HL-60 (cell line): Measurements from ENCODE around the gene SLC12A2.

Source experiments
- CTCF ChIP-seq: IDR thresholded peaks from one replicate; pipeline ENCODE4 v1.5.1; 2011; ENCODE audit warnings: low read length, control low read depth, inconsistent platforms; ENCODE audit not compliant: insufficient read depth
- REST ChIP-seq: IDR thresholded peaks from 2 replicates; pipeline ENCODE4 v1.6.1; 2012; ENCODE audit warnings: low read depth; ENCODE audit not compliant: insufficient replicate concordance

- TF ChIP-seq CTCF (no peak), REST (no peak)
These were observed 113.2 kb downstream of the SLC12A2 start for GRCh38 chr5:128196791-128197190.
